Spleen (tissue), 11 donors: Measurements from ENCODE around the gene AVP. TPM values are rescaled to one million over a fixed set of nuclear protein-coding genes. Genes with fewer than 3 reads are reported as not detected.

ENCODE experiments used
- DNase-seq: peaks from one replicate; pipeline ENCODE4 v3.0.0-alpha.2; 2020
- H3K27ac ChIP-seq, 8 donors: fragments of 200-600 bp; sonication (generic) in 7 of 8; 1 replicate in 4 of 8; 2 replicates in 4 of 8; pipeline versions ENCODE4 v1.5.0 to v1.8.0; 2016 to 2021; ENCODE audit warnings: inconsistent platforms in 4 of 8, mild to moderate bottlenecking in 4 of 8, moderate library complexity in 1 of 8
- H3K27me3 ChIP-seq, 7 donors: fragments of 200-600 bp; sonication (generic) in 6 of 7; replicated peaks in 1 of 7; 1 replicate in 4 of 7; 2 replicates in 3 of 7; pipeline versions ENCODE4 v1.5.0 to v1.8.0; 2016 to 2021; ENCODE audit warnings: inconsistent platforms in 3 of 7, mild to moderate bottlenecking in 1 of 7
- H3K36me3 ChIP-seq, 6 donors: fragments of 200-600 bp; sonication (generic) in 5 of 6; 1 replicate in 4 of 6; 2 replicates in 2 of 6; pipeline versions ENCODE4 v1.5.0 to v1.8.0; 2016 to 2021; ENCODE audit warnings: inconsistent platforms in 2 of 6
- H3K4me1 ChIP-seq, 6 donors: fragments of 200-600 bp; sonication (generic) in 5 of 6; 1 replicate in 3 of 6; 2 replicates in 3 of 6; pipeline versions ENCODE4 v1.5.0 to v1.8.0; 2016 to 2021; ENCODE audit warnings: inconsistent platforms in 3 of 6
- H3K4me3 ChIP-seq, 8 donors: fragments of 200-600 bp; sonication (generic) in 7 of 8; 1 replicate in 4 of 8; 2 replicates in 4 of 8; pipeline versions ENCODE4 v1.5.0 to v1.8.0; 2016 to 2021; ENCODE audit warnings: inconsistent platforms in 4 of 8, mild to moderate bottlenecking in 4 of 8, moderate library complexity in 2 of 8
- H3K9me3 ChIP-seq, 8 donors: fragments of 200-600 bp; sonication (generic) in 7 of 8; 1 replicate in 4 of 8; 2 replicates in 4 of 8; pipeline versions ENCODE4 v1.5.0 to v1.8.0; 2016 to 2021; ENCODE audit warnings: inconsistent platforms in 4 of 8
- POLR2A ChIP-seq, 3 donors: fragments of 450-650 bp; IDR thresholded peaks; one replicate each; pipeline ENCODE4 v1.5.1; 2017; ENCODE audit warnings: antibody characterized with exemption in 3 of 3, mild to moderate bottlenecking in 1 of 3
- POLR2AphosphoS5 ChIP-seq, 3 donors: sonication (generic); formaldehyde crosslinking; IDR thresholded peaks; one replicate each; pipeline ENCODE4 v1.5.1; 2017; ENCODE audit warnings: antibody characterized with exemption in 3 of 3
- WGBS, 5 donors: extraction: QIAGEN DNeasy Blood & Tissue Kit in 3 of 5; methylation state at CpG; one replicate each; pipeline versions ENCODE4 v1.1.5 to v1.1.7; 2013 to 2018; 5-methylcytosine and 5-hydroxymethylcytosine counted together
- intact Hi-C: fragments of 100-400 bp; cut with DNase I; formaldehyde crosslinking; loops from one replicate; pipeline ENCODE4 v1.15.0; 2023; ENCODE audit warnings: low total_unique reads
- polyA plus RNA-seq, 3 donors: library from polyadenylated mRNA; stranded (reverse); fragments of 200-250 nt; gene quantifications; one replicate each; pipeline ENCODE4 v1.2.1, GENCODE V29; 2013
- total RNA-seq, 7 donors: library from RNA; depleted of rRNA in 3 of 7; stranded (reverse); fragments of >200 nt in 3 of 7; fragmentation: NEBNext Ultra II Directional in 4 of 7; extraction: Animal tissue kit (Norgen Biotek cat#: 25700) in 4 of 7; gene quantifications; one replicate each; pipeline versions ENCODE4 v1.1.0 to v1.2.1, GENCODE V29; 2016 to 2021
- TF ChIP-seq, protein P1 (sequence below), 11 experiments: fragments of 200-600 bp in 7 of 11; fragments of 450-650 bp in 4 of 11; sonication (generic) in 4 of 11; IDR thresholded peaks in 8 of 11; conservative IDR thresholded peaks in 3 of 11; 1 replicate in 7 of 11; 2 replicates in 4 of 11; pipeline versions ENCODE4 v1.4.0 to v1.8.0; 2016 to 2021; ENCODE audit warnings: antibody characterized with exemption in 11 of 11, inconsistent platforms in 4 of 11, mild to moderate bottlenecking in 1 of 11
- donor health status: healthy with polysubstance abuse.
- donor health status: DM: no; HTN: no; CAD: no; lungs with moderate emphysema.
- donor health status: DM: no; HTN: no; CAD: no.
- donor health status: Bipolar disorder and iron deficiency.
- donor health status: healthy.
- donor health status: DM: no; HTN: no; CAD: no.
- donor health status: DM: yes; HTN: yes; CAD: no.

The AVP gene
- total and polyA plus RNA-seq, 10 donors: 2.2 TPM; not detected in 9

DNA sequence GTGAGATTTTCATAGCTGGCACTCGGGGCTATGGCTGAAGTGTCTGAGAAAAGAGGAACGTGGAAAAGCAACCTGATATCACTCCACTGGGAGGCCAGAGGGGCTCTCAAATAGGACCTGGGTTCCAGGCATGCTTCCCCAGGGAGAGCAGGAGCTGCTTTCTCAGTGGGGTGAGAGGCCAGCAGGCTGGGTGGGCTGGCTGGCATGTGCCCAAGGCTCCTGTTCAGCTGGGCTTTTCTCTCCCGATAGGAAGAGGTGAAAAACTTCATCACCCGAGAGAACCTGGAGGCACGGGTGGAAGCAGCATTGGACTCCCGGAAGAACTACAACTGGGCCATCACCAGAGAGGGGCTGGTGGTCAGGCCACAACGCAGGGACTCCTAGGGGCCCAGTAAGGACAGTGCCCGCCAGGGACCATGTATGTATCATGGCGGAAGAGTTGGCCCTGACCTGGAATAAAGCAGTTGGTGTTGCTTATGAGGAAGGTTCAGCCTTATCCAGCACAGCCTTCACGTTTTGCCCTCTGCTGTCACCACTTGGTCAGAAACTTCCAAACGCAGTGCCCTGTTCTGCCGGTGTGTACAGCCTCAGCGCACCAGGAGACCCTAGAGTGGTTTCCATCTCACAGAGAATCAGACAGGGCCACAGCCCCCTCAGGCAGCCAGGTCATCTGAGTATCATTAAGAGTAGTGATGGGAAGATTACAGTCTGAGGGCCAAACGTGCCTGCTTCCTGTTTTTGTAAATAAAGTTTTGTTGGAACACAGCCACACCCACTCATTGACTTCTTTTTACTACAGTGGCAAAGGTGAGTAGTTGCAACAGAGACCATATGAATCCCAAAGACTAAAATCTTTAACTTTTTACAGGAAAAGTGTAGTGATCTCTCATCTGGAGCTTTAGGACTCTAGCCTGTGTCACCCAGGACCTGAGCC, 36.8 kb downstream of the AVP start:
- intact Hi-C loops: no loop called here
- DNase-seq: no peak
- Histone ChIP-seq H3K4me3 (peak overlapping the region in 2 of 8 donors; percentile 99), H3K27ac (no peak overlapping the region), H3K4me1 (peaks cover 7 to 29% (median 23%) of the 10 kb centered on the region in 6 donors), H3K36me3 (peaks cover 0 to 31% (median 19%) of the 10 kb centered on the region in 6 donors), H3K9me3 (no peaks in the 10 kb centered on the region), H3K27me3 (no peaks in the 10 kb centered on the region)
- WGBS, 5 donors: 86 to 90% (median 87%) methylated on average over 13 to 14 of the region's 14 CpGs
- TF ChIP-seq, protein P1, sequence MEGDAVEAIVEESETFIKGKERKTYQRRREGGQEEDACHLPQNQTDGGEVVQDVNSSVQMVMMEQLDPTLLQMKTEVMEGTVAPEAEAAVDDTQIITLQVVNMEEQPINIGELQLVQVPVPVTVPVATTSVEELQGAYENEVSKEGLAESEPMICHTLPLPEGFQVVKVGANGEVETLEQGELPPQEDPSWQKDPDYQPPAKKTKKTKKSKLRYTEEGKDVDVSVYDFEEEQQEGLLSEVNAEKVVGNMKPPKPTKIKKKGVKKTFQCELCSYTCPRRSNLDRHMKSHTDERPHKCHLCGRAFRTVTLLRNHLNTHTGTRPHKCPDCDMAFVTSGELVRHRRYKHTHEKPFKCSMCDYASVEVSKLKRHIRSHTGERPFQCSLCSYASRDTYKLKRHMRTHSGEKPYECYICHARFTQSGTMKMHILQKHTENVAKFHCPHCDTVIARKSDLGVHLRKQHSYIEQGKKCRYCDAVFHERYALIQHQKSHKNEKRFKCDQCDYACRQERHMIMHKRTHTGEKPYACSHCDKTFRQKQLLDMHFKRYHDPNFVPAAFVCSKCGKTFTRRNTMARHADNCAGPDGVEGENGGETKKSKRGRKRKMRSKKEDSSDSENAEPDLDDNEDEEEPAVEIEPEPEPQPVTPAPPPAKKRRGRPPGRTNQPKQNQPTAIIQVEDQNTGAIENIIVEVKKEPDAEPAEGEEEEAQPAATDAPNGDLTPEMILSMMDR (IDR thresholded peaks at IDR 0.05 in 8 of 11, conservative IDR thresholded peaks at IDR 0.05 in 3 of 11): no peak
- TF ChIP-seq POLR2AphosphoS5 (IDR thresholded peaks at IDR 0.05) (no peak), POLR2A (IDR thresholded peaks at IDR 0.05) (no peak)

DNA sequence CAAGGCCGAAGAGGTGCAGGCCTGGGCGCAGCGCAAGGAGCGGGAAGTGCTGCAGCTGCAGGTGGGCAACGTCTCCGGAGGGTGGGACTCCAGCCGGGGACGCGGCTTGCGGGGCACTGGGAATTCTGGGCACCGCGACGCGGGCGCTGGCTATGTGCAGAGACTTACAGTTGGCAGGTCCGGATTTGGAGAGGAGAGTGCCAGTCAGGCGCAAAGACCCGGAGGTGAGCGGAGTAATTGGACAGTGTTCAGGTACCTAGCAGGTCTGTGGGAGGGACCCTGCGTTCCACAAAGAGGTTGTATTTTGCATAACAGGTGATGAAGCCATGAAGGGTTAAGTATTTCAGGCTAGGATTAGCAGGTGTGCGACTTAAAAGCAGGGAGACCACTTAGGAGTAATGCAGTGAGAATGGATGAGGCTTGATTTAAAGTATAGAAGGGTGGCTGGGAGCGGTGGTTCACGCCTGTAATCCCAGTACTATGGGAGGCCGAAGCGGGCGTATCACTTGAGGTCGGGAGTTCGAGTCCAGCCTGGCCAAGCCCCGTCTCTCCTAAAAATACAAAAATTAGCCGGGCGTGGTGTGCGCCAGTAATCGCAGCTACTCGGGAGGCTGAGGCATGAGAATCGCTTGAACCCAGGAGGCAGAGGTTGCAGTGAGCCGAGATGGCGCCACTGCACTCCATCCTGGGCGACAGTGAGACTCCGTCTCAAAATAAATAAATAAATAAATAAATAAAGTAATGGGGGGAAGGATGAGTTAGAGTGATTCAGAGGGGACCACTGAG, 37.7 kb downstream of the AVP start:
- Histone ChIP-seq H3K9me3 (no peaks in the 10 kb centered on the region), H3K4me1 (peaks cover 7 to 32% (median 25%) of the 10 kb centered on the region in 6 donors), H3K4me3 (peak overlapping the region; percentile 88 to 100 (median 99)), H3K27me3 (no peaks in the 10 kb centered on the region), H3K27ac (peak overlapping the region; percentile 77 to 97 (median 91)), H3K36me3 (peaks cover 0 to 32% (median 19%) of the 10 kb centered on the region in 6 donors)
- no peak for TF ChIP-seq POLR2A (IDR thresholded peaks at IDR 0.05)
- DNase-seq: no peak
- intact Hi-C loops: no loop called here
- WGBS, 5 donors: 44 to 60% (median 48%) methylated on average over 28 to 39 of the region's 39 CpGs

DNA sequence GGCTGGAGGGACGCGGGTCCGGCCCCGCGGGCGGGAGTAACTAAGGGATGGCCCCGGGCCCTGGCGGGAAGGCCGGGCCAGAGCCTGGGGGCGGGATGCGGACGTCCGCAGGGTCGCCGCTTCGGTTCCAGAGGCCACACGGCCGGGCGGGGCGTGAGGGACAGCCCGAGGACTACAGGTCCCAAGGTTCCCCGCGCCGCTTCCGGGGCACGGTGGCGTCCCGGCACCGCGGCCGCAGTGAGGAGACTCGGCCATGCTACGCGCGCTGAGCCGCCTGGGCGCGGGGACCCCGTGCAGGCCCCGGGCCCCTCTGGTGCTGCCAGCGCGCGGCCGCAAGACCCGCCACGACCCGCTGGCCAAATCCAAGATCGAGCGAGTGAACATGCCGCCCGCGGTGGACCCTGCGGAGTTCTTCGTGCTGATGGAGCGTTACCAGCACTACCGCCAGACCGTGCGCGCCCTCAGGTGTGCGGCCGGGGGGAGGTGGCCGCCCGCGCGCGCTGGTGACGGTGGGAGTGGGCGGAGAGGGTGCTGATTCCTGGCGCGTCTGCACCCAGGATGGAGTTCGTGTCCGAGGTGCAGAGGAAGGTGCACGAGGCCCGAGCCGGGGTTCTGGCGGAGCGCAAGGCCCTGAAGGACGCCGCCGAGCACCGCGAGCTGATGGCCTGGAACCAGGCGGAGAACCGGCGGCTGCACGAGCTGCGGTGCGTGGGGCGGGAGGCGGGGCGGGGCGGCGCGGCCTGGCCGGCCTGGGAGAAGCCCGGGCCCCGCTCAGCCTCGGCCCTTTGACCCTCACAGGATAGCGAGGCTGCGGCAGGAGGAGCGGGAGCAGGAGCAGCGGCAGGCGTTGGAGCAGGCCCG, 38.5 kb downstream of the AVP start, which contains the start of gene MRPS26:
Gene MRPS26, plus strand, starts transcription at position 237 of the 861 bp plus-strand sequence. Its CDS starts 17 bp downstream, at position 254.
- DNase-seq: peak; percentile 98
- peak within 1 kb of the TSS; percentile 77 to 97 (median 91) for H3K27ac ChIP-seq
- no peaks in the 10 kb centered on the region for H3K9me3 ChIP-seq
- no peaks in the 10 kb centered on the region for H3K27me3 ChIP-seq
- intact Hi-C loops: no loop called here
- peak within 1 kb of the TSS; percentile 88 to 100 (median 99) for H3K4me3 ChIP-seq
- H3K36me3 ChIP-seq: peaks cover 0 to 38% (median 19%) of the 10 kb centered on the region in 6 donors
- H3K4me1 ChIP-seq: peaks cover 7 to 33% (median 25%) of the 10 kb centered on the region in 6 donors
- 0 to 1% (median 0%) methylated on average over 32 to 104 of the region's 104 CpGs for WGBS, 5 donors
- TF ChIP-seq POLR2A (IDR thresholded peaks at IDR 0.05) (peak in 1 of 3 donors; percentile 36), POLR2AphosphoS5 (IDR thresholded peaks at IDR 0.05) (peak; percentile 85 to 92 (median 90))
- TF ChIP-seq, protein P1 (IDR thresholded peaks at IDR 0.05 in 8 of 11, conservative IDR thresholded peaks at IDR 0.05 in 3 of 11): peak in 1 of 11 experiments; percentile 6
